NCI-H2171 (cell line): ENCODE results near the gene RAPGEF1.

Experiments
- DNase-seq: peaks from one replicate; lab custom pipeline; 2025; lab: John Stamatoyannopoulos, UW

The RAPGEF1 gene

GRCh38 chr9:131528186-131528585 is 211.7 kb downstream of the RAPGEF1 start:
- no peak for DNase-seq
